ENCODE results near the gene GAR1.

- TF ChIP-seq EP300 (IDR thresholded peaks at IDR 0.05) (no peak), POLR2AphosphoS5 (IDR thresholded peaks at IDR 0.05) (no peak)
Observed at GRCh38 chr4:109818268-109818667, 2.7 kb downstream of the GAR1 start.

Measured in suprapubic skin (tissue), 4 donors.